Urothelium cell line (cell line): ENCODE results near the gene TM4SF4.

Experiments used
- DNase-seq: peaks from one replicate; pipeline ENCODE4 v3.0.0; 2011; ENCODE audit warnings: low spot score, mixed read lengths
- FAIRE-seq: peaks from 2 replicates; lab custom pipeline; 2011; peaks lifted over from hg19 to GRCh38; lab: Jason Lieb, UNC

Gene TM4SF4

GRCh38 chr3:149507491-149508324 is 33.2 kb downstream of the TM4SF4 start:
- DNase-seq (no peak), FAIRE-seq (no peak)

- FAIRE-seq, result no peak
- no peak for DNase-seq
Measured at GRCh38 chr3:149509526-149509925, 35.0 kb downstream of the TM4SF4 start.

- DNase-seq (no peak), FAIRE-seq (no peak)
Measured at GRCh38 chr3:149510480-149510879, 36.0 kb downstream of the TM4SF4 start.

GRCh38 chr3:149511040-149511626 is 36.6 kb downstream of the TM4SF4 start:
- no peak for FAIRE-seq

GRCh38 chr3:149512073-149512782 is 37.7 kb downstream of the TM4SF4 start:
- FAIRE-seq, result no peak
- peak; percentile 68 for DNase-seq

More at GRCh38 chr3:149511040-149511626, 36.6 kb downstream of the TM4SF4 start:
- no peak for DNase-seq

GRCh38 chr3:149514471-149514870 is 40.0 kb downstream of the TM4SF4 start:
- DNase-seq (no peak), FAIRE-seq (no peak)

GRCh38 chr3:149515249-149515648 is 40.8 kb downstream of the TM4SF4 start:
- DNase-seq (no peak), FAIRE-seq (no peak)

- FAIRE-seq (no peak), DNase-seq (no peak)
Measured at GRCh38 chr3:149516920-149517319, 42.4 kb downstream of the TM4SF4 start.

GRCh38 chr3:149519912-149520311 is 45.4 kb downstream of the TM4SF4 start:
- no peak for DNase-seq
- FAIRE-seq, result no peak

GRCh38 chr3:149523512-149524299 is 49.2 kb downstream of the TM4SF4 start:
- no peak for DNase-seq
- FAIRE-seq, result no peak

GRCh38 chr3:149527531-149528339 is 53.2 kb downstream of the TM4SF4 start:
- no peak for DNase-seq
- no peak for FAIRE-seq

- no peak for FAIRE-seq
- DNase-seq, result no peak
Measured at GRCh38 chr3:149528340-149528650, 53.8 kb downstream of the TM4SF4 start.

- no peak for FAIRE-seq
- DNase-seq, result no peak
Measured at GRCh38 chr3:149529099-149529498, 54.6 kb downstream of the TM4SF4 start.

- no peak for FAIRE-seq
- DNase-seq, result no peak
Measured at GRCh38 chr3:149532489-149533180, 58.1 kb downstream of the TM4SF4 start.

GRCh38 chr3:149534082-149534481 is 59.6 kb downstream of the TM4SF4 start:
- no peak for FAIRE-seq

GRCh38 chr3:149534671-149535332 is 60.3 kb downstream of the TM4SF4 start:
- no peak for FAIRE-seq
- DNase-seq, result no peak

More at GRCh38 chr3:149534082-149534481, 59.6 kb downstream of the TM4SF4 start:
- DNase-seq, result no peak

GRCh38 chr3:149535333-149535685 is 60.8 kb downstream of the TM4SF4 start:
- no peak for FAIRE-seq
- DNase-seq, result no peak

- FAIRE-seq (no peak), DNase-seq (peak; percentile 67)
Measured at GRCh38 chr3:149536429-149536828, 61.9 kb downstream of the TM4SF4 start.

GRCh38 chr3:149538371-149538770 is 63.9 kb downstream of the TM4SF4 start:
- DNase-seq (no peak), FAIRE-seq (no peak)
